T-helper 17 cell (primary cell): ENCODE results near the gene EIF2B5. TPM values are rescaled to one million over a fixed set of nuclear protein-coding genes. Genes with fewer than 3 reads are reported as not detected.
"Not testable (repeated sequence)": the region's sequence is repeated elsewhere in the genome, so short reads cannot be mapped to it uniquely, and the experiment has no call there.

ENCODE experiments used
- ATAC-seq: fragments of 150-1000 bp; cut with Tn5 transposase; 2 replicates; pipeline ENCODE4 v1.10.0; 2021; ENCODE audit warnings: mild to moderate bottlenecking, moderate library complexity
- DNase-seq, 3 donors: peaks; one replicate each; pipeline versions ENCODE4 v3.0.0 to v3.0.0-alpha.2; 2020 to 2021
- H3K9me3 ChIP-seq: one replicate; pipeline ENCODE4 v1.7.0; 2013; ENCODE audit warnings: low read length, mild to moderate bottlenecking; ENCODE audit not compliant: control insufficient read depth, poor library complexity, severe bottlenecking
- H3K27ac Mint-ChIP-seq: one replicate; pipeline ENCODE4 v1.8.0; 2022; ENCODE audit warnings: mild to moderate bottlenecking, moderate library complexity, mixed read lengths
- H3K27me3 Mint-ChIP-seq: one replicate; pipeline ENCODE4 v1.8.0; 2022; ENCODE audit warnings: mixed read lengths
- H3K36me3 Mint-ChIP-seq: one replicate; pipeline ENCODE4 v1.8.0; 2022; ENCODE audit warnings: low read depth, mixed read lengths
- H3K4me1 Mint-ChIP-seq: one replicate; pipeline ENCODE4 v1.8.0; 2022; ENCODE audit warnings: mild to moderate bottlenecking, mixed read lengths
- H3K4me3 Mint-ChIP-seq: one replicate; pipeline ENCODE4 v1.8.0; 2022; ENCODE audit warnings: mild to moderate bottlenecking, moderate library complexity, mixed read lengths
- total RNA-seq, 4 donors: library from RNA in 2 of 4; stranded (reverse) in 2 of 4; gene quantifications; one replicate each; pipeline ENCODE4 v1.2.3 and lab custom pipeline; 2022 to 2026

EIF2B5 gene
- total RNA-seq (10 to 100 TPM; 49.5 to 53.8 TPM), total RNA-seq (lab: John Stamatoyannopoulos, UW) (83.8 to 172 reads per million in 2 donors)

- ATAC-seq (peak; percentile 93), DNase-seq (peak; percentile 68 to 80 (median 73))
- H3K4me1 Mint-ChIP-seq: peaks cover 33% of the 10 kb centered on the region
- H3K27ac Mint-ChIP-seq: peak within 1 kb of the TSS; percentile 96
- peaks cover 5% of the 10 kb centered on the region for H3K36me3 Mint-ChIP-seq
- peak within 1 kb of the TSS; percentile 99 for H3K4me3 Mint-ChIP-seq
- no peaks in the 10 kb centered on the region for H3K27me3 Mint-ChIP-seq
- H3K9me3 ChIP-seq: no peaks in the 10 kb centered on the region
These were observed at the start of gene EIF2B5 for GRCh38 chr3:184135149-184135910. Gene EIF2B5 (plus strand): TSS chr3:184135358. CDS start chr3:184135386, 28 bp downstream.

DNA sequence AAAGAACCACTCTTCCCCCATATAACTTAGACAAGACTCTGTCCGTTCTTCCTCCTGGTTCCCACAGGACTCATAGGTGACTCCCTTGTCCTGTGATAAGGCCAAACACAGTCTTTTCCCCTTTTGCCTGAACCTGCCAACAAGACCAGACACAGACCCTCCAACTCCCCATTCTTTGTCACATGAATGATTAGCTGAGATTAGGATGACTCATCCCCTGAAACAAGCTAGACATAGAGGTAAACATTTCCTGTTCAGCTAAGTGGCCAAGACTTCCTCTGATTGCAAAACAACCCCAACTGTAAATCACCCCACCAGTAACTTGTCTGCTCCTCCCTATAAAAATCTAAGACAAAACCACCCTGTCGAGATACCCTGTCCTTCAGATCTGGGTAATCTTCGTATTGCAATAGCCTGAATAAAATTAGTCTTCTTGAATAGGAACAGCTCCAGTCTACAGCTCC lies 49.7 kb upstream of the EIF2B5 start:
- peak; percentile 25 for ATAC-seq
- H3K4me3 Mint-ChIP-seq: no peak overlapping the region
- DNase-seq: no peak
- no peaks in the 10 kb centered on the region for H3K9me3 ChIP-seq
- H3K27me3 Mint-ChIP-seq: no peaks in the 10 kb centered on the region
- H3K36me3 Mint-ChIP-seq: peaks cover 2% of the 10 kb centered on the region
- H3K4me1 Mint-ChIP-seq: no peaks in the 10 kb centered on the region
- H3K27ac Mint-ChIP-seq: no peak overlapping the region

DNA sequence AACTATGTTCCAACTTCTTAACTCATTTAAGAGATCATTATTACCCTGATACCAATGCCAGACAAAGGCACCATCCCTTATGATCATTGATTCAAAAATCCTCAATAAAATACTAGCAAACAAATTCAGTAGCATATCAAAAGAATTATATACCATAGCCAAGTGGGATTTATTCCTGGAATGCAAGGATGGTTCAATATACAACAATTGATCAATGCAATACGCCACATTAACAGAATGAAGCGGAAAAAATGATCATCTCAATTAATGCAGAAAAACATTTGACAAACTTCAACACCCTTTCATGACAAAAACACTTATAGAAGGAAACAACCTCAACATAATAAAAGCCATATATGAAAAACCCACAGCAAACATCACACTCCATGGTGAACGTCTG lies 43.0 kb upstream of the EIF2B5 start:
- ATAC-seq (no peak), DNase-seq (no peak)
- Mint-ChIP-seq H3K27ac (no peak overlapping the region), H3K4me1 (no peaks in the 10 kb centered on the region), H3K36me3 (no peaks in the 10 kb centered on the region), H3K4me3 (no peak overlapping the region), H3K27me3 (peaks cover 7% of the 10 kb centered on the region)
- peaks cover 8% of the 10 kb centered on the region for H3K9me3 ChIP-seq

- Mint-ChIP-seq H3K27me3 (peaks cover 7% of the 10 kb centered on the region), H3K4me1 (no peaks in the 10 kb centered on the region), H3K27ac (no peak within 1 kb of the TSS), H3K4me3 (no peak within 1 kb of the TSS), H3K36me3 (no peaks in the 10 kb centered on the region)
- ATAC-seq: no peak
- peaks cover 4% of the 10 kb centered on the region for H3K9me3 ChIP-seq
- DNase-seq: no peak
These were observed 38.3 kb upstream of the EIF2B5 start, which contains the start of gene HTR3E for GRCh38 chr3:184096811-184097383. Gene HTR3E (plus strand): TSS chr3:184097064. CDS start chr3:184097530, 466 bp downstream.

DNA sequence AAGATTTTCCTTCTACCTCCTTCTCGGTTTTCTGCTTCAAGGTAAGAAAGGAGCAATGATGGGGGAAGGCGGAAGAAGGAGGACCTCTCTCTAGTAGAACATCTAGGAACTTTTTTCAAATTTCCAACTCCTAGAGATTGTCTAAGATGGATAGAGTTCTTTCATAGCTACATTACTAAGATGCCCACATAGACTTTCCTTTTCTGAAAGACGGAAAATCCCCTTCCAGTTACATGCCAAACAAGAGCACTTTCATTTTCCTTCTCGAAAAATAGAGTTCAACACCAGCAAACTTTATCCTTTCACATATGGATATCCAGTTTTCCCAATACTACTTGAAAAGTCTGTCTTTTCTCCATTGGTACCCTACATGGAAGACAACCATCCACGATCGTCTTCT lies 37.6 kb upstream of the EIF2B5 start:
- peaks cover 7% of the 10 kb centered on the region for H3K27me3 Mint-ChIP-seq
- H3K4me1 Mint-ChIP-seq: no peaks in the 10 kb centered on the region
- ATAC-seq: no peak
- no peaks in the 10 kb centered on the region for H3K9me3 ChIP-seq
- no peak for DNase-seq
- H3K36me3 Mint-ChIP-seq: no peaks in the 10 kb centered on the region
- H3K4me3 Mint-ChIP-seq: no peak overlapping the region
- H3K27ac Mint-ChIP-seq: no peak overlapping the region

GRCh38 chr3:184099806-184100686 lies 35.1 kb upstream of the EIF2B5 start:
- no peak overlapping the region for H3K4me3 Mint-ChIP-seq
- H3K4me1 Mint-ChIP-seq: peaks cover 3% of the 10 kb centered on the region
- no peaks in the 10 kb centered on the region for H3K36me3 Mint-ChIP-seq
- H3K27ac Mint-ChIP-seq: no peak overlapping the region
- peaks cover 6% of the 10 kb centered on the region for H3K27me3 Mint-ChIP-seq
- DNase-seq (no peak), ATAC-seq (no peak)
- no peaks in the 10 kb centered on the region for H3K9me3 ChIP-seq

- Mint-ChIP-seq H3K27me3 (peaks cover 6% of the 10 kb centered on the region), H3K27ac (no peak overlapping the region), H3K4me3 (peak overlapping the region; percentile 12), H3K36me3 (peaks cover 7% of the 10 kb centered on the region), H3K4me1 (peaks cover 5% of the 10 kb centered on the region)
- H3K9me3 ChIP-seq: no peaks in the 10 kb centered on the region
- ATAC-seq (no peak), DNase-seq (no peak)
These were observed 24.8 kb upstream of the EIF2B5 start for GRCh38 chr3:184110316-184110725.

DNA sequence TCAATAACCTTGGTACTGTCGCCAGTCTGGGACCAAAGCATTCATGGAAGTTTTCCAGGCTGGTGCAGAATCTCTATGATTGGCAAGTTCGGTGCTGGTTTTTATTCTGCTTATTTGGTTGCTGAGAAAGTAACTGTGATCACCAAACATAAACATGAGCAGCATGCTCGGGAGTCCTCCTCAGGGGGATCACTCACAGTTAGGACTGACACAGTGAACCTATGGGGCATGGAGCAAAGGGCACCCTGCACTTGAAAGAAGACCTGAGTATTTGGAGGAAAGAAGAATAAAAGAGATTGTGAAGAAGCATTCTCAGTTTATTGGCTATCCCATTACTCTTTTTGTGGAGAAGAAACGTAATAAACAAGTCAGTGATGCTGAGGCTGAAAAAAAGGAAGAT lies 19.1 kb upstream of the EIF2B5 start:
- H3K27me3 Mint-ChIP-seq: peaks cover 13% of the 10 kb centered on the region
- no peak overlapping the region for H3K27ac Mint-ChIP-seq
- DNase-seq: no peak
- H3K4me1 Mint-ChIP-seq: no peaks in the 10 kb centered on the region
- no peak overlapping the region for H3K4me3 Mint-ChIP-seq
- H3K9me3 ChIP-seq: no peaks in the 10 kb centered on the region
- no peak for ATAC-seq
- H3K36me3 Mint-ChIP-seq: peaks cover 12% of the 10 kb centered on the region

DNA sequence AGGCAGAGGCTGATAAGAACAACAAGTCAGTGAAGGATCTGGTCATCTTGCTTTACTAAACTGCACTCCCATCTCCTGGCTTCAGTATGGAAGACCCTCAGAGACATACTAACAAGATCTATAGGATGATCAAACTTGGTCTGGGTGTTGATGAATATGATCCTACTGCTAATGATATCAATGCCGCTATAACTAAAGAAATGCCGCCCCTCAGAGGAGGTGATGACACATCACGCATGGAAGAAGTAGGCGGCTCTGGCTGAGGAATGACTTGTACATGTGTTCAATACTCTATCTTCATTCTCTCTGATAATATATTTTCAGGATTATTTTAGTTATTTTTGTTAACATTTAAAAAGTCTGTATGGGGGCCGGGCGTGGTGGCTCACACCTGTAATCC lies 17.5 kb upstream of the EIF2B5 start:
- no peak overlapping the region for H3K27ac Mint-ChIP-seq
- peaks cover 12% of the 10 kb centered on the region for H3K36me3 Mint-ChIP-seq
- H3K9me3 ChIP-seq: no peaks in the 10 kb centered on the region
- no peak for ATAC-seq
- peaks cover 13% of the 10 kb centered on the region for H3K27me3 Mint-ChIP-seq
- DNase-seq: no peak
- H3K4me3 Mint-ChIP-seq: no peak overlapping the region
- no peaks in the 10 kb centered on the region for H3K4me1 Mint-ChIP-seq

- not testable (repeated sequence) for H3K9me3 ChIP-seq, H3K27me3 Mint-ChIP-seq, H3K4me1 Mint-ChIP-seq, DNase-seq, H3K36me3 Mint-ChIP-seq, H3K4me3 Mint-ChIP-seq, H3K27ac Mint-ChIP-seq, ATAC-seq
These were observed 14.1 kb upstream of the EIF2B5 start for GRCh38 chr3:184121031-184121430.

DNA sequence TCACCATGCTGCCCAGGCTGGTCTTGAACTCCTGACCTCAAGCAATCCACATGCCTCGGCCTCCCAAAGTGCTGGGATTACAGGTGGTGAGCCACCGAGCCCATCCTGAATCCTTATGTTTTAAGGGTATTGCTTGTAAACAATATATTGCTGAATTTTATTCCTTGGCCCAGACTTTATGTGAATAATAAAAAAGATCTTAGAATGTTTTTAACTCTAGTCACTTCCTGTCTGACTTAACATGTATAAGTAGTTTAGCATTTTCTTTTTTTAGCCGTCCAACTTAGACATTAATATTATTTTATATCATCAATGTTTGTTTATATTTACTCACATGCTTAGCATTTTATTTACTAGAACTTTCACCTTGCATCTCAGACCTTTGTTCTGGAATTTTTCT lies 9.2 kb upstream of the EIF2B5 start:
- Mint-ChIP-seq H3K27ac (no peak overlapping the region), H3K4me1 (no peaks in the 10 kb centered on the region), H3K27me3 (no peaks in the 10 kb centered on the region), H3K36me3 (no peaks in the 10 kb centered on the region), H3K4me3 (no peak overlapping the region)
- no peak for DNase-seq
- H3K9me3 ChIP-seq: no peaks in the 10 kb centered on the region
- no peak for ATAC-seq

GRCh38 chr3:184129012-184129411 lies 6.1 kb upstream of the EIF2B5 start:
- Mint-ChIP-seq H3K27me3 (no peaks in the 10 kb centered on the region), H3K4me1 (peaks cover 3% of the 10 kb centered on the region), H3K27ac (no peak overlapping the region), H3K36me3 (no peaks in the 10 kb centered on the region), H3K4me3 (no peak overlapping the region)
- H3K9me3 ChIP-seq: no peaks in the 10 kb centered on the region
- ATAC-seq (no peak), DNase-seq (no peak)

DNA sequence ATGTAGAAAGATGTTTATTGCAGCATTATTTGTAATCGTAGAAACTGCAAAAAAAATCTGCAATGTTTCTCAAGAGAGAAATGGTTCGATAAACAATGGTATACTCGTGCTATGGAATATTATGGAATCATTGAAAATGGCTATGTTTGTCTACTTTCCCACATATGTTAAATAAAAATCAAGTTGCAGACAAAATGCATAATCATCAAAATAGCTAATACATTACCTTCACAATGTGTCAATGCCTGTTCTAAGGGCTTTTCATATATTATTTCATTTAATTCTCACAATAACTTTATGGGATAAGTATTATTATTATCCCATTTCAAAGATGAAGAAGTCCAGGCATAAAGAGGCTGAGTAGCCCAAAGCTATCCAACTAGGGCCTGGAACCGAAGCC lies 2.2 kb upstream of the EIF2B5 start:
- no peak overlapping the region for H3K27ac Mint-ChIP-seq
- H3K4me3 Mint-ChIP-seq: no peak overlapping the region
- H3K4me1 Mint-ChIP-seq: peaks cover 33% of the 10 kb centered on the region
- no peaks in the 10 kb centered on the region for H3K27me3 Mint-ChIP-seq
- no peaks in the 10 kb centered on the region for H3K36me3 Mint-ChIP-seq
- no peak for ATAC-seq
- no peaks in the 10 kb centered on the region for H3K9me3 ChIP-seq
- DNase-seq: no peak
